HG03558 (cell line): ENCODE data around the gene ATXN10.

Source experiments
- ATAC-seq: cut with Tn5 transposase; IDR thresholded peaks from one replicate; pipeline ENCODE4 v1.9.1; 2021; ENCODE audit warnings: moderate number of reproducible peaks; ENCODE audit not compliant: unreplicated experiment; ENCODE audit errors: extremely low read depth

Gene ATXN10

DNA sequence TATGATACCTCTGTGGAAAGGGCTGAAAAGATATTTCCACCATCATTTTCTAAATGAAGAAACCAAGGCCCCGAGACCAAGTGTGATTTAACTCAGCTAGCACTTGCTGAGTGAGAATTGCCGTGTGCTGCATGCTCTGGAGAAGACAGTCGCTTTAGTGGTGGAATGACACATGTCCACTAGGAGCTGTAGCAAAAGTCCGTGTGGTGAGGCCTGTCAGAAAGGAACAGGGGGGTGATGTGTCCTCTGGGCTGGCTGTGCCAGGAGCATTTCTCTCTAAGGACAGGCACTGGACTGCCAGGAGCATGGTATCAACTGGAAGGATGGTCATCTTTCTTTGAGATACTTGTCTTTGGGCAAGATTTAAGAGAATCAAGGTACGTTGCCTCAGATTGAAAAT is 72.8 kb downstream of the ATXN10 start:
- ATAC-seq: no peak

DNA sequence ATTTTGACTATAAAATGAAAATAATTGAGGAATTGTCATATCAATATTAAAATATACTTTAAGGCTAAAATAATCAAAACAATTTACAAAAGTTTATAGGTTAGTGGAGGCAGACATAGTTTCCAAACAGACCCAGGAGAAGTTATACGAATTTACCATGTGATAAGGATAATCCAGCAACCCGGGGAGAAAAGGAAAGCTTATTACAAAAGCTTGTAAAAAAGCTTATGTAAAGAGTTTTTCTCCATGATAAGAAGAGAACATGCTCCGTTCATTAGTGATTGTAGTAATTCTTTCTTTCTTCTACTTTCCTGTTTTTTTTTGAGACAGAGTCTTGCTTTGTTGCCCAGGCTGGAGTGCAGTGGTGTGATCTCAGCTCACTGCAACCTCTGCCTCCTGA is 79.0 kb downstream of the ATXN10 start:
- no peak for ATAC-seq

DNA sequence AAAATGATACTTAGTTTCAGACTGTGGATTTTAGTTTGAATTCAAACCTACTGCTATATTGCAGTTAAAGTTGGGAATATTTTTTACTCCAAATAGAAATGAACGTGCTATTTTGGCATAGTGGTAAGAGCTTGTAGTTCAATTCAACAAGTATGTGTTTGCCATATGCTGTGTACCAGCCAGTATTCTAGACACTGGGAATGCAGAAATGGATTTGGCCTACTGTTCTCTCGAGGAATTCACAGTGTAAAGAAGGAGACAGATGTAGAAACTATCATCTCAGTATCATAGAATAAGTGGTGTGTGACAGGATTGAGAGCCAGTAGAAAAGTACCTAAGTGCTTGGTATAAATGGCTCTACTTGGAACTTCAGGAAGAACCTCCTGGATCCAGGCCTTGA is 80.4 kb downstream of the ATXN10 start:
- no peak for ATAC-seq

GRCh38 chr22:45754822-45755221 is 83.2 kb downstream of the ATXN10 start:
- ATAC-seq: no peak

GRCh38 chr22:45756558-45756957 is 84.9 kb downstream of the ATXN10 start:
- no peak for ATAC-seq

DNA sequence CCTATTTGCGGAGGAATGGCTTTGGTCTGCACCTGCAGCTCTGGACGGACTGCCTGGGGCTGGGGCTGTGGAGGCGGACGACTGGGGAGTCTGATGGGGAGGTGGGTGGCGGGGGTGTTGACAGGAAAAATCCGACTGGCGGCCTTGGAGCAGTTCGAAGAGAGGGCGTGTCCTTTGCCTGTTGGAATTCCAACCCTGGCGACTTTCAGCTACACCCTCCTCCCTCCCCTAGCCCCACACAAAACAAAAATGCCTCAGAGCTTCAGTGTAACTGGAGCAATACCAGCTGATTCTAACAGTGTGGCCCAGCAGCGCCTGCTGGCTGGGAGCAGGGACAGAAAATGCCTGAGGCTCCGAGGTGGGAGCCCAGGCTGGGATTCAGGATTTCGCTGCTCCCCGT is 85.4 kb downstream of the ATXN10 start:
- no peak for ATAC-seq

DNA sequence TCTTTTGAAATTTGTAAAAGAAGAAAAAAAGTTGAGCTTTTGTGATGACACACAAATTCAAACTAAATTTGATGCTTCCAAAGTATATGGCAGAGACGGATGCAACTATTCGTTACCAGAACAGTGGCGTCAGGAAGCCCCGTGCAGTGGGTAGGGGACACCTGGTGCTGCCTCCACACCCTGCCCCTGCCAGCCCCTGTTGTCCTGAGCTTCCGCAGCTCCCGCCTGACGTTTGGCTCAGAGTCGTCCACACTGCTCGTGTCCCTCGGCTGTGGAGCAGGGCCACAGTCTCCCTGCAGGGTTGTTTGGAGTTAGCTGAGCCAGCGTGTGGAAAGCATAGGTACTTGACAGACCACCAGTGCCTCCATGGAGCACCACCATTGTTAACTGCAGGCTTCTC is 86.3 kb downstream of the ATXN10 start:
- ATAC-seq: no peak

DNA sequence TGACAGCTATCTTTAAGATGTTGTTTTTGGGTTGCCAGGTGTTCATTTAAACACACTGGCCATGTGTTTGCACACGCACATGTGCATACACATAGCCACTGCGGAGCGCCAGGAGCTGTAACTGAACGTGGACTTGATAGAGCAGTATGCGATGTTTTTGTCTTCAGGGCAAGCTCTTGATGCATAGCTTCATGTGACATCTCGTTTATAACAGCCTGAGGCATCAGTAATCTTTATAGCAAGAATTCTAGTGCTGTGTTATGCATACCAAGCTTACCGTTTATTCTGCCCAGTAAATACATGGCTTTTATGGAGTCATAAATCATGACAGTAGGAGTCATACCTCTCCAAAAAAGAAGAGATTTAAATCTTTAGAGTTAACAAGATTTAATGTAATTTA is 87.0 kb downstream of the ATXN10 start:
- ATAC-seq: no peak

GRCh38 chr22:45760682-45761081 is 89.0 kb downstream of the ATXN10 start:
- ATAC-seq: no peak

- ATAC-seq: no peak
Measured at GRCh38 chr22:45762545-45763235, 91.1 kb downstream of the ATXN10 start.

DNA sequence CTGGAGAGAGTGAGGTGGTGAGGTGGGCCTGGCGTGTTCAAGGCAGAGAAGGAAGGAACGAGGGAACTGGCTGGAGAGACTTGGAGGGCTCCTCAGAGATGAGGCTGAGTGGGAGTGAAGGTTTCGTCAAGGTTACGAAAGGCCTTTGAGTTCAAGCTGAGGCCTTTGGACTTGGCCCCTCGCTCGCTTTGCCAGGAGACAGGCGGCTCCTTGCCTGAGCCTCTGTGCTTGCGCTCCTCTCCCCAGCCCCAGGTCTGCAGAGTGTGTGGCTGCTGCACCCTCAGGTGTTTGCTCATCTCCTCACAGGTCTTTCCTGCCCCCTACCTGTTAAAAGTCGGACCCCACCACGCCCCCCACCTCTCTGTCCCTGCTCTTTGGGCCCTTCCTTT is 91.6 kb downstream of the ATXN10 start:
- no peak for ATAC-seq

DNA sequence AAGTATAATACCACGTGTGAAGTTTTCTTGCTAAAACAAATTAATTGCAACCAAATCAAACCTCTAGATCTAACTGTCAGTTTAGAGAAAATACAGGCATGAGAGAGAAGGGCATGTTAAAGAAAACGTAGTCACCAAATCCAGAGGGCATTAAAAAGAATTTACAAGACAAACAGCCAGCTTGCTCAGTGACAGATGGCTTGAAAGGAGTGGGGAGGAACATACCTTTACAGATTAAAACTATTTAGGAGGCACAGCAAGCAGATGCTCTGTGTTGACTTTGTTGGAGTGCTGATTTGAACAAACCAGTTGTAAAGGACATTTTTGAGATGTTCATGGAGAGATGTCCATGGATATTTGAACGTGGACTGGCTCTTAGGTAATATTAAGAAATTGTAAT is 96.9 kb downstream of the ATXN10 start:
- ATAC-seq: no peak

DNA sequence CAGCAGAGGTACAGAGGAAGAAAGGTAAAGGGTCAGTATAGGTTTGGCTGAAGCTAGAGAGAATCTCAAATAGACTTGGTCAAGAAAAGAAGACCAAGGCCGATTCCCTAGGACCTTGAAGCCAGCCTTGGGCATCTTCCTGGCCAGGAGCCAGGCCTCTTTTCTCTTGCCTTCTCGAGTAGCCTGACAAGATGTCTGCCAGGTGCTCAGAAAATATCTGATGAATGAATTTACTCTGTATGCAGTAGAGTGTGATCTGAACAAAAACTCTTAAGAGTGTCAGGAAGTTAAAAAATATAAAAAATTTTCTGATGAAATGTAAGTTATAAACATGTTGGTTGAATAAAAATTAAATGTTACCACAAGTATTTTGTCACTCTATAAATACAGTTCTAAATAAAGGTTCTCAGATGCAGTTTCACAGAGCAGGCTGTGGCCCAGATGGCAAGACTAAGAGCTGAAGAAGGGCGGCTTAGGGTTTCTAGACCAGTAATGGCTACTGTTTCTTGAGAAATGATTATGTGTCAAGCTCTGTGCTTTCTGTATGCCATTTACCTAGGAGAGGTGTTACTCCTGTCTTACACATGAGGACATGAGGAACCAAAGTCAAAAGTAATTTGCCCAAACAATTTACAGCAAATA is 98.1 kb downstream of the ATXN10 start:
- no peak for ATAC-seq

GRCh38 chr22:45770506-45770905 is 98.9 kb downstream of the ATXN10 start:
- ATAC-seq: no peak

DNA sequence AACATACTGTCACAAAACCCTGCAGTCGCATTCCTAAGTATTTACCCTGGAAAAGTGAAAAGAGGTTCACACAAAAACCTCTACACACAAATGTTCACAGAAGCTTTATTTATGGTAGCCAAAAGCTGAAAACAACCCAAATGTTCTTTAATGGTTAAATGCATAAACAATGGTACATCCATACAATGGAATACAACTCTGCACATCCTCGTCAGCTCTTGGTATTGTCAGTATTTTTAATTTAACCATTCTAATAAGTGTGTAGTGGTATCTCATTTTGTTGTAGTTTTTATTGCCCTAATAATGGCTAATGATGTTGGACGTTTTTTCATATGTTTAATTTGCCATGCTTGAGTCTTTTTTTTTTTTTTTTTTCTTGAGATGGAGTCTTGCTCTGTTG is 99.4 kb downstream of the ATXN10 start:
- no peak for ATAC-seq

GRCh38 chr22:45771711-45772110 is 100.1 kb downstream of the ATXN10 start:
- ATAC-seq: no peak

GRCh38 chr22:45772743-45773142 is 101.1 kb downstream of the ATXN10 start:
- no peak for ATAC-seq

GRCh38 chr22:45774001-45774670 is 102.5 kb downstream of the ATXN10 start:
- no peak for ATAC-seq

GRCh38 chr22:45775062-45775461 is 103.4 kb downstream of the ATXN10 start:
- ATAC-seq: no peak

DNA sequence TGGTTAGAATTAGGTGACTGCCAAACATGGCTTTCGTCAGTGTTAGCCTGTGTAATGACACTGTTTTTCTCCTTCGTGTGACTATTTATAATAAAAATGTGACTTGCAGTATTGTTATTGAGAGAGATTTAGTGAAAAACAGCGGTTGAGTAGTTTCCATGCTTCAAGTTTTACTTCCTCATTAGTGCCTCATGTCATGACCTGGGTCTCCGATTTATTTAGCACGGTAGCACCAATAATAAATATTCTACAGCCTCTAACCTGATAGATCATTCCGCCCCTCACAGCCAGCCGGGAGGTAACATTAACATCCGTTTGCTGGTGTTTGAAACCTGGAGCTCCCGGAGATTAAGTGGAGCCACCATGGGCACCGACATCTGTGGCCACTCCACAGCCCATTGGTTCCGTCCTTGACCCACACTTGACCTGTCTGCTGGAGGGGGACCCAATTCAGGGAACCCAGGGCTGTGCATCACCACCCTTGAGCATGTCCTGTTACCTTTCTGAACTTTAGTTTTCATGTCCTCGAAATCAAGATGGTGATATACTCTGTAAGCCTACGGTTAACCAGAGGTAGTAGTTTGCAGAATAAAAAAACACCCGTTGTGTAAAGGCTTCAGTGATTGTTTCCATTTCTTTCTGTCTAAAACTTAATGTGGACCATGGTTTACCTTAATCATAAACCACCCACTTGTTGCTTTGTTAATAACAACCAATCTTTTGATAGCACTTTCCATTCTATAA is 104.1 kb downstream of the ATXN10 start:
- ATAC-seq: no peak

DNA sequence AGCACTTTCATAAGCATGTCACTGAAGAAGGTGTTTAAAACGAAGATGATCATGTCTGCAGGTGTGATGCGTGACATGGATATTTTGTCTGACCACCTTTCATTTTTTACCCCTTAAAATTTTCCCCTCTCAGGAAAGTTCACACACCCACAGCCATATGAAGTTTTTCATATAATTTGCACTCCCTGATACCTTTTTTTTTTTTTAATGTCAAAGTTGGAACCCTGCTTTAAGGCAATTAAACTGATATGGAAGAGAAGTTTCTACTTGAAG is 104.6 kb downstream of the ATXN10 start:
- no peak for ATAC-seq
